RKO (cell line): Measurements from ENCODE around the gene MTMR3.
A peak's percentile ranks its signal among the peaks of the same experiment; 100 is the strongest.

Experiments
- DNase-seq: peaks from one replicate; pipeline ENCODE4 v3.0.0-alpha.2; 2016; ENCODE audit warnings: low spot score

The MTMR3 gene

GRCh38 chr22:30027791-30028190 lies 144.8 kb downstream of the MTMR3 start:
- no peak for DNase-seq

DNA sequence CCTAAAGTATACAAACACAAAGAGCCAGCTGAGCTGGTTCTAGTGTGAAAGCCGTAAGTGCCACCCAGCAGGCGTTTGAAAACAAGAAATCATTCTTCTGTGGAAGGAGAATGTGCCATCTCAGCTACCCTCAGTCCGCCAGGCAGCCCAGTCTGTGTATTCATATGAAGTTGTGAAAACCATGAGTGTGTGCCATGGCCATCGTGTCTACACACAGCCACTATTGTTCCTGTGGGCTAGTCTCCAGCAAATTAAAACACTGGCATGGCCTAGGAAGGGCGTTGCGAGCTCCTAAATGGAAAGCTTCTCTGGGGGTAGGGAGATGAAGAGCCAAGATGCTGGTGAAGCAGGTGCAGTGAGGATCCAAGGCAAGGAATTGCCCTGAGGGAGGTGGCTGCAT lies 145.8 kb downstream of the MTMR3 start:
- DNase-seq = no peak

DNA sequence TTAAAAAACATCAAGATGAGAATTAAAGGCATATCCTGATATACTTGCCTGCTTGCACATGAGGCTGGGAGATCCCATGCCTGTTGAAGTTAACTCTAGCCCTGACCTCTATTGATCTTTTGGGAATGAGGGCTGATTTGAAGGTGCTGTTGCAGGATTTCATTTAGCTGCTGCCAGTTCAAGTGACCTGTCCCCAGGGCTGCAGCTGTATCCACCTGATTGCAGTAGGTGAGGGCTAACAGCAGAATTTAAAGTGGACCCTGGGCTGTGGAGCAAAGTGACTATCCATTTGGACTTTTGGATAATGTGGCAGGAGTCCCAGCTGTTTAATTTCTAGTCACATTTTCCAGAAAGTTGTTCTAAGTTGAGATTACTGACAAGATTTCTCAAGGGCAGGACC lies 146.5 kb downstream of the MTMR3 start:
- no peak for DNase-seq

DNA sequence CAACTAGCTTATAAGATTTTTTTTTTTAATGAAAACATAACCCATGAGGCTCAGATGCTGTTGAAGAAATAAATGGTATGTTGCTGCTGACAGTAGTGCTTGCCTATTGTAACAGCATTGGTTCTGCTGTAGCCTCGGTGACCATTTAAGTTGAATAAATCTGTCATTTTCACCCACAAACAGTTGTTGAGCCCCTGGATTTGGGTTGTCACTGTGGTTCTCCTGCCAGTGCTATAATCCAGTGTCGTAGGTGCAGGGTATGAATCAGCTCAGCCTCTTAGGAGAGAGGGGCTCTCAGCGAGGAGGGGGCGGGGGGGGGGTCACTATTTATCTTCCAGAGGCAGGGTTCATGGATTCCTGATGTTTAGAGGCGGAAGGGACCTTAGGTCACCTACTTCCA lies 147.4 kb downstream of the MTMR3 start:
- DNase-seq = no peak

DNA sequence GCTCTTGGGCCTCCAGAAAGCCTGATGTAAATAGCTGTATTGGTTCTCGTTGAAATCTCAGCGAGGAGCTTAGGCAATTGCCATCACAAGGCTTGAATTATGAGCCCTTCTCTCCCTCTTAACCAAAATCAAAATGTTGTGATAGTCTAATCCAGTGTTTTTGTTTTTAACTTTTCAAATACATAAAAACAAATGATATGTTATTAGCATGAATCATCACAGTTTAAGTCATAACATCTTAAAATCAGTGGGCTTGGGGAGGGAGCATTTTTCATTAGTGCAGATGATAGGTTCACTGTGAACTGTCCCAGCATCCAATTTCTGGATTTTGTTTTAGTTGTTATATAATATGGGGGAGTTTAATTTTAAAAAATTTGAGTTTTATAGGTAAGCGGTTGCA lies 148.4 kb downstream of the MTMR3 start:
- no peak for DNase-seq

DNA sequence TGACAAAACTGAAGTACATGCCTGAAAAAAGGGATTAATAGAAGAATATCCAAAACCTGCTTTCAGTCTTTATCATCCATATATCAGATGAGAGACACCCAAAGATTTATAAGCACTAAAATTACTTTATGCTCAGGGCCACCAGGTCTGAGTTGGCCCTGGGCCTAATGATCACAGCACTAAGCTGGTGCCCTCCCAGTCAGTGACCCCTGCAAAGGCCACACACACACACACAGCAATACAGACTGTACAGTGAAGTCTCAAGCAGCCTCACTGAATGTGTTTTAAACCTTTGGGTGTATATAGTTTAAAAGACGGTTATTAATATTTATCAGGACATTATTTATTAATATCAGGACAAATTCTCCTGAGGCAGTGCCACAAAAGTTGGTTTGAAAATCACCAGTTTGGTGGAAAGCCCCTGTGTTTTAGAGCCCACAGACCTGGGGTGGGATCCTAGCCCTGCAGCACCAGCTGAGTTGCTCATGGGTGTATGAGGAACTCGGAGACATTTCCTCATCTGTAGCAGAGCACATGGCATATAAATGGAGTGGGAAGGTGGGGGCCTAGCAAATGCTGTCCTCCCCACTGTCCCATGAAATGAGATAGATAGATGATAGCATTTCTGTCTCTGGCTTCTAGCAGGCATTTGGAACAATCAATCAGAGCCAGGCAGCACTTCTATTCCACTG lies 148.9 kb downstream of the MTMR3 start:
- DNase-seq = no peak

- DNase-seq = no peak
These were observed 150.2 kb downstream of the MTMR3 start for GRCh38 chr22:30033137-30033536.

DNA sequence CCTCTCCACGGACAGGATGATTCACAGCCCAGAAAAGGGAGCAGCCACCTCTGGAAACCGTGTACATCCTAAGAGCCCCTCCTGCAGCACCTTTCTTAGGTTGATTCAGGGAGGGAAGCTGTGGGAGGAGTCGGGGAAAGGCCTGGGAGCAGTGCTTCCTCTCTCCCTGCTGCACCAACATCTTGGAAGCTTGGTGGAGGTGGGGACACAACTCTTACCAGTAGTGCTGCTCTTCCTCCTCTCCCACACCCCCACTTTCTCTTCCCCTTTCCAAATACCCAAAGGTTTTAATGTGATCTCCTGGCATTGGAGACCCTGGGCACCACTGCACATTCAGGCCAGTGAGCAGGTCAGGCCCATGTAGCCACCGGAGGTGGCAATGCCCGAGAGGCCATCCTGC lies 150.9 kb downstream of the MTMR3 start:
- no peak for DNase-seq

DNA sequence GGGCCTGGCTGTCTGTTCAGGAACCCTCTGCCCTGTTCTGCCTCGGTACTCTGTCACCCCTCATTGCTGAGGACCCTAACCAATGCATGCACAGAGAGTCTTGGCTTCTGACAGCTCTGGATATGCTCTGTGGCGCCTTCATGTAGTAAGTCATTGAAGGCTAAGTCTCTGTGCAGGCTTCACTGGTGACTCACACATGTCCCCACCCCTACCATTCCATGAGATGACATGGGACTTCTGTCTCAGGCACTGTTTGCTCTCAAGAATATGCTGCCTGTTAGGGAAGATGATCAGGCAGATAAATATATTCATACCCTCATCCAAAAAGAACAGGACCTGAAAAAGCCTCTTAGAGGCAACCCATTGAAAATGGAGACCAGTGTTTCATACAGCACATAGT lies 153.7 kb downstream of the MTMR3 start:
- DNase-seq = peak; percentile 15

DNA sequence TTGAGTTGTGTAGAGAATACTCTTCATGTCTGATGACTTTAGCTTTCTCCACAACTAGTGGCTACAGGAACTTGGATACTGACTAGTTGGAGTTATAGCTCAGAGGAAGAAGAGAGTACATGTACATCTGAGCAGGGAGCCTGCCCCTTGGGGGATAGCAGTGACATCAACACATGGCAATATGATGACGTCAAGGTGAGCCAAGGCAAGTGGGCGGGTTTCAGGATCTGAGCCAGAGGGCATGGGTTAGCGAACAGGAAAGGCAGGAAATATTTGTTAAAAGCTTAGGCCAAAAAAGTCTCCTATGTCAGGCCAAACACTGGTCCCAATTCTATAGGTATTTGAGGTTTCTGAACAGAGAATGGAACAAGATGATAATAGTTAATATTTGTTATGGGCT lies 155.2 kb downstream of the MTMR3 start:
- DNase-seq = peak; percentile 67

DNA sequence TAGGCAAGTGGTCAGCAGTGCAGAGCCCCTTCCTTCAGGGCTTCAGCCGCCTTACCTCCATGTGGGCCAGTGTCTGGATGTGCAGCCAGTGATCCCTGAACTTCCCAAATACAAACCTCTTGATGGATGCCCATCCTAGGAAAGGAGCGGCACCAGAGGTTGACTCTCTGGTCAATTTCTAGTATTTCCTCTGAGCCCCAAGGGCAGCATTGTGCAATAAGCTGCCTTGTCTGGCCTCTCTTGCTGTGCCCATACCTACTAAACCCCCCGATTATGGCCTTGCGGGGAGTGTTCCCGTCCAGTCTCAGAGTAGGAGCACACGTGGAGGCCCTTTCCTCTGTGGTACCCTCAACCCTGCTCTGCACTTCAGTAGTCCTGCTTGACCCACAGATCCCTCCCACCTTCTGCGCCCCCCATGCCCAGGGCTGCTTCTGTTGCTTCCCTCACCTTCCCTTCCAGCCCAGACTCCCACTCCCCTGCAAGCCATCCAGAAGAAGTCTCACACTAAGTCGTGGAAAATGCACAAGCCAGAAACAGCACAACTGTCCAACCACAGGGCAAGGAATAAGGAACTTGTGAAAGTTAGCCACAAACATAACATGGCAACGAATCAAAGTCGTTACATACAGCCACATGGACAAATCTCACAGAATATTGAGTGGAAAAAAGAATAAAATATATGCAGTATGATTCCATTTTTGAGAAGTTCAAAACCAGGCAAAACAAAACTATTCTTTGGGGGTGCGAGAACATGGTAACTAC lies 157.7 kb downstream of the MTMR3 start:
- DNase-seq = no peak

- DNase-seq = no peak
These were observed 158.5 kb downstream of the MTMR3 start for GRCh38 chr22:30041475-30041874.

- no peak for DNase-seq
These were observed 158.9 kb downstream of the MTMR3 start for GRCh38 chr22:30041881-30042280.

GRCh38 chr22:30043161-30043560 lies 160.2 kb downstream of the MTMR3 start:
- no peak for DNase-seq

DNA sequence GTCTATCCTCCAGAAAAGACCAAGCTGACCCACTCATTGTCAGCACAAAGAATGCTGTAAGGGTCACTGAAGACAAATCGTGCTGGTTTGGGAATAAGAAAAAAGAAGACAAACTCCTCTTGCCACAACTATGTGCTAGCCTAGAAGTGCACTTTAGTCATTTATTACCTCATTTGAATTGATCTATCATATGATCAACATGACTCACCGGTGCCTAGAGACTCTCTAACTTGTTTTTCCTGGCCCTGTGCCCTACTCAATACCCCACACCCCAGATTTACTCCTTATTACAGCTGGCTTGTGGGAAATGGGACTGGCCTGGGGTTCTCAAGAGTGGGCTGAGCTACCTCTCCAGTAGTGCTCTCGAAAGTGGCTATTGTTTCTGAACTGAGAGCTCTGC lies 161.4 kb downstream of the MTMR3 start:
- peak; percentile 16 for DNase-seq

GRCh38 chr22:30044881-30045493 lies 162.0 kb downstream of the MTMR3 start:
- no peak for DNase-seq

GRCh38 chr22:30045494-30045887 lies 162.5 kb downstream of the MTMR3 start:
- no peak for DNase-seq

DNA sequence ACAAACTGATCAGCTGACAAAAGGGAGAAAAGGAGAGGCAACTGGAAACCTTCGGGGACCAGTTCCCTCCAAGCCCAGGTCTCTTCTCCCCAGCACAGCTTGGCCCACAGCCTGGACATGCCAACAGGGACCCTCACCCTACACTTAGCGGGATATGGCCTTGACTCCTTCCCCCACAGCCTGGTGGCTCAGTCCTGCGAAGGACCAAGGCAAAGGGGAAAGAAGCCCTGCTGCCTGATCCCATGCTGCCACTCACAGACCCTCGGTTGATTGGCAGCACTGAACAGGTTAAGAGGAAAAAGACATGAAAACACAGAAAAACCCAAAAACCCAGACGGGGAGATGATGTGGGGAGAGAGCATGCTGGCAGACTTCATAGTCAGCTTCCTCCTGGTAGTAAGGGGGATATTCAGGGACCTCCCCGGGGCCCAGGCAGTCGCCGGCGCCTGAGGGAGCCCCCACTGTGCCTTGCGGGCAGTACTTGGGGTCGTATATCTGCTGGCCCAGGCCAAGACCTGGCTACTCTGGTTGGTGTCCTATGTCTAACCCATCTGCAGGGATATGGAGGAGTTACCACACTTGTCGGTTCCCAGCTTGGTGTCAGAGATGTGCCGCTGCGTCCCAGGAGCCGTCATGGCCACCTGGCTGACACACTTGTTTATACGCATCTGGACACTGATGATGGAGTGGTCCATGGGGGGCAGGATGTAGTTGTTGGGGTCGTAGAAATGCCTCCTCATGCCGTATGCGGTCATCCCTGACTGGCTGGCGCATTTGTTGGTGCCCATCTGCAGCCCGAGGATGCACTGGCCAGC lies 163.1 kb downstream of the MTMR3 start:
- no peak for DNase-seq

DNA sequence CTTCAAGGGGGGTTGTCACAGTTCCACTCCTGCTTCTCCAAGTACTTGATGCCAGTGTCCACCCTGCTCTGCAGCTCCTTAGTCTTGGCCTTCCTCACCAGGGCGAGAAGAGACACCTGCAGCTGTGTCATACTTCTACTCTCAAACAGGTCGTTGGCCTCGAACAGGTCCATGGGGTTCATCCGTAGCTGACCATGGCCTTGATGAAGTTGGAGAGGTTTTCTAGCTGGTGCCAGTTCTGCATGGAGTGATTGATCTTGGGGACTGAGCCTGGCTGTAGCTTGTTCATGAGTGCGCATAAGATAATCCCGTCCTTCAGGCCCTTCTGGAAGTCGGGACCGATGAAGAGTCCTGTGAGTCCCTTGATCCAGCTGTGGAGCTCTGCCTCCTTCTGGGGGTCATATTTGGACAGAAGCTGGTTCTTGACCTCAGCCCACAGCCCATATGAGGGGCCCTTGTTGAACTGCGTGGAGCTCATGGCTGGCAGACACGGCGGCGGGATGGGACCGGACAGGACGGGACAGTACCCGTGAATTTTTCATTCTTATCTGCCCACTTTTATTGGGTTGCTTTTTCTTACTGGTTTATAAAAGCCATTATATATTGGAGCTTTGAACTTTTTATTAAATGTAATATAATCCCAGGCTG lies 163.9 kb downstream of the MTMR3 start:
- no peak for DNase-seq

GRCh38 chr22:30047364-30047738 lies 164.4 kb downstream of the MTMR3 start:
- no peak for DNase-seq

GRCh38 chr22:30048681-30049080 lies 165.7 kb downstream of the MTMR3 start:
- no peak for DNase-seq
